ENCODE results near the gene MFGE8. TPM values are rescaled to one million over a fixed set of nuclear protein-coding genes. Genes with fewer than 3 reads are reported as not detected.

Gene MFGE8
- total RNA-seq, 6 donors from 2014 or later = 87.8 to 423 (median 144) TPM

GRCh38 chr15:88911766-88912118, 1.4 kb downstream of the MFGE8 start:
- peak overlapping the region in 3 of 4 donors; percentile 69 to 83 (median 80) for H3K4me3 ChIP-seq
- H3K27ac ChIP-seq = peak overlapping the region; percentile 66 to 89 (median 83)
- TF ChIP-seq POLR2AphosphoS5 (IDR thresholded peaks at IDR 0.05) (peak in 1 of 2 donors; percentile 35), EP300 (IDR thresholded peaks at IDR 0.05) (no peak), POLR2A (IDR thresholded peaks at IDR 0.05) (peak in 1 of 4 donors; percentile 43), CTCF (IDR thresholded peaks at IDR 0.05) (no peak)
- no peaks in the 10 kb centered on the region for H3K27me3 ChIP-seq
- H3K4me1 ChIP-seq = peaks cover 11 to 38% (median 21%) of the 10 kb centered on the region in 4 donors
- peak in 1 of 2 donors; percentile 47 for ATAC-seq (ENCODE audit: low FRiP score in 2 of 2)
- WGBS, 2 donors = 70 to 71% methylated on average over 5 of the region's 5 CpGs
- H3K36me3 ChIP-seq = peaks cover 0 to 31% (median 12%) of the 10 kb centered on the region in 4 donors
- DNase-seq = peak in 1 of 2 donors; percentile 62
- H3K9me3 ChIP-seq = no peaks in the 10 kb centered on the region

- DNase-seq (no peak), ATAC-seq (ENCODE audit: low FRiP score in 2 of 2) (peak in 1 of 2 donors; percentile 11)
- Histone ChIP-seq H3K27ac (no peak overlapping the region), H3K4me1 (peaks cover 11 to 38% (median 20%) of the 10 kb centered on the region in 4 donors), H3K36me3 (peaks cover 0 to 44% (median 15%) of the 10 kb centered on the region in 4 donors), H3K4me3 (no peak overlapping the region), H3K27me3 (no peaks in the 10 kb centered on the region), H3K9me3 (no peaks in the 10 kb centered on the region)
- TF ChIP-seq EP300 (IDR thresholded peaks at IDR 0.05) = no peak
- TF ChIP-seq POLR2A (IDR thresholded peaks at IDR 0.05) = no peak
- TF ChIP-seq POLR2AphosphoS5 (IDR thresholded peaks at IDR 0.05) = no peak
- no peak for TF ChIP-seq CTCF (IDR thresholded peaks at IDR 0.05)
- WGBS, 2 donors = 75 to 87% methylated on average over 11 to 12 of the region's 12 CpGs
These were observed 3.0 kb downstream of the MFGE8 start for GRCh38 chr15:88909956-88910831.

- no peaks in the 10 kb centered on the region for H3K9me3 ChIP-seq
- WGBS, 2 donors = 82 to 94% methylated on average over 10 to 16 of the region's 16 CpGs
- H3K27me3 ChIP-seq = no peaks in the 10 kb centered on the region
- DNase-seq = no peak
- peaks cover 15 to 45% (median 26%) of the 10 kb centered on the region in 4 donors for H3K4me1 ChIP-seq
- H3K4me3 ChIP-seq = no peak overlapping the region
- ATAC-seq (ENCODE audit: low FRiP score in 2 of 2) = no peak
- H3K27ac ChIP-seq = no peak overlapping the region
- no peak for TF ChIP-seq POLR2AphosphoS5 (IDR thresholded peaks at IDR 0.05)
- no peak for TF ChIP-seq EP300 (IDR thresholded peaks at IDR 0.05)
- TF ChIP-seq POLR2A (IDR thresholded peaks at IDR 0.05) = no peak
- no peak for TF ChIP-seq CTCF (IDR thresholded peaks at IDR 0.05)
- H3K36me3 ChIP-seq = peaks cover 0 to 50% (median 15%) of the 10 kb centered on the region in 4 donors
These were observed 4.2 kb downstream of the MFGE8 start for GRCh38 chr15:88908697-88909621.

GRCh38 chr15:88908123-88908522, 5.1 kb downstream of the MFGE8 start:
- DNase-seq (no peak), ATAC-seq (ENCODE audit: low FRiP score in 2 of 2) (no peak)
- WGBS, 2 donors = 95% methylated on average over 12 of the region's 12 CpGs; no CpG with 5 or more reads in 1 of the 2 donors
- TF ChIP-seq CTCF (IDR thresholded peaks at IDR 0.05) (no peak), POLR2A (IDR thresholded peaks at IDR 0.05) (no peak), EP300 (IDR thresholded peaks at IDR 0.05) (no peak), POLR2AphosphoS5 (IDR thresholded peaks at IDR 0.05) (no peak)
- Histone ChIP-seq H3K4me3 (no peak overlapping the region), H3K27ac (no peak overlapping the region), H3K4me1 (peaks cover 15 to 38% (median 20%) of the 10 kb centered on the region in 4 donors), H3K9me3 (no peaks in the 10 kb centered on the region), H3K27me3 (no peaks in the 10 kb centered on the region), H3K36me3 (peaks cover 0 to 55% (median 15%) of the 10 kb centered on the region in 4 donors)
